GM21825 (cell line): ENCODE measurements around the gene B4GALT3.
"Not testable (repeated sequence)": the region's sequence is repeated elsewhere in the genome, so short reads cannot be mapped to it uniquely, and the experiment has no call there.

Source experiments
- ATAC-seq: cut with Tn5 transposase; IDR thresholded peaks from one replicate; pipeline ENCODE4 v1.9.1; 2021; ENCODE audit warnings: mild to moderate bottlenecking, moderate library complexity; ENCODE audit not compliant: unreplicated experiment

Gene B4GALT3

DNA sequence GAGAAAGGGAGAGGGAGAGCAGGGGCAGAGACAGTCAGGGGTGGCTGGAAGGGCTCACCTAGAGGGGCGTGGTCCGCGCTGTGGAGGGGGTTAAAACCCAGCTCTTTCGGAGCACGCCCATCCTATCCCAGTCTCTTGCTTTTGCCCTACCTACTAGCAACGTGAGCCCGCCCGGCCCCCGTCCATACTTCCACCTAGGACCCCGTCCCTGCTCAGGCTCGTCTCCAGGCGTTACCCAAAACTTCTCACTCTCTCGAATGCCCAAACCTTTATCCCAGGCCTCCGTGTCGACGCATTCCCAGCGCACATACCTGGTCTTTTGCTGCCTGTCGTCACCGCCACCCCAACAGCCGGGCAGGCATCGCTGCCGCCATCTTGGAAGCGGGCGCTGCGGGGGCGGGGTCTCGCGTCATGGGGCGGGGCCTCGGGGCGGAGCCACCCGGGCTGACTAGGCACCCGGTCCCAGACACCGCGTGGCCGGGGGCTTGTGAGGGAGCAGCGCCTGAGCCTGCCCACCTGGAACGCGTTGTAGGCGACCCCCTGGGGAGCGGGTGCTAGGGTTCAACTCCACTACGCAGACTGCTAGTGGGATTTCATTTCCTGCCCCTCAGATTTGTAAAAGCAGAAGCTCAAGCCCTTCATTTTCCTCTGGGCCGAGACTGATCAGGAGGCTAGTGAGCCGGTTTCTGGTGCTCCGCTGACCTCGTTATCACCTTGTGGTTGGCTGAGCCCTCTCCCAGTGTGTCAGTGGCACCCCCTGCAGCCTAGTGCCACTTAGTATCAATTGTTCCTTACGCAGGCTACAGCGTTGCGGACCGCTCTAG lies at the start of gene B4GALT3:
B4GALT3 (minus strand) TSS at position 396 of the 824 bp plus-strand sequence. CDS start 1,447 bp downstream, outside the sequence.
- ATAC-seq = peak; percentile 77

DNA sequence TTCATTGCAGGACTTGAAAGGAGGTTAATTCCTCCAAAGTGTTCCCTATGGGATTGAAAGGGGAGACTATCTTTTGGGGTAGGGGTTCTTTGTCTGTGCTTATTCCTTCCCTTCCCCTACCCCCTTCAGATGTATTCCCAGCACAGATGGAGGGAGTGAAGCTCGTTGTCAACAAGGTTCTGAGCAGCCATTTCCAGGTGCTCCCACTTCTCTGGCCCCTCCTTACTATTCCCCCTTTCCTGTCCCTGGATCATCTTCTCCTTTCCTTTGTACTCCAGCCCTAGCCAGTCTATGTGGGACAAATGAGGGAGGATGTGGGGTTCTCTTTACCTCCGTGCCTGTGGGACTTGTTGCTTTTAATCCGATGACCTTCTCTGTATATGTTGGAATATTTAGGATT lies 49.5 kb upstream of the B4GALT3 start:
- no peak for ATAC-seq

GRCh38 chr1:161226320-161226711 lies 49.0 kb upstream of the B4GALT3 start:
- no peak for ATAC-seq

DNA sequence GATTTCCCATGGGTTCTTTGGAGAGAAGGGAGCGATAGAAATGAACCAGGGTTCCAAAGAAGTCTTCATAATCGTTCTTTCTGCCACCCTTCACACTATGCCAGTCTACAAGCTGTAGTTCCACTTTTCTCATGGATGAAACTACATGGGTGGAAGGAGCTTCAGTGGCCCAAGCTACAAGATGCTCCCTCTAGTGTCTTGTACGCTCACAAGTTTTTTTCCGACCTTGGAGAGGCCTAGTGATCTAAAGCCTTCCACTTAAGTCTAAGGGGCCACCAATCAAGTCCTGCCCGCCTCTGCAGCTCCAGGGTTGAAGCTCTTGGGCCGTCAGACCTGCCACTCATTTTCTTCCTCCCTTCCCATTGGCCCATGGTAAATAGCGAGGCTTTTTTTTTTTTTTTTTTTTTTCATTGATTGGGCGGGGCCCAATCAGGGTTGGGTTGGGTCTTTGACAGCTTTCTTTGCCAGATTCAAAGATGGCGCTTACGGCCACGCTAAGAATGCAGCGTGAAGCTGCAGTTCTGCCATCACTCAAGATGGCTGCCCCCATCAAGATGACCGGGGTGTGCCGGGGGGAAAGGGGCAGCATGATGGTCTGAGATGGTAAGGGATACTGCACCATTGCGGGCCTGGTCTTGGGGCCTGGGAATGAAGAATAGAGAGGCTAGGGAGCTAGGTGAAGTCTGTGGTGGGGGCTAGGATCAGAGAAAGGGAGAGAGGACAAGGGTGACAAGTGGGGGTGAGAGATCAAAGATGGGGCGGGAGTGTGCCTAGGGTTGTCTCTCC lies 48.4 kb upstream of the B4GALT3 start, which contains the start of gene TOMM40L:
TOMM40L (plus strand) TSS at position 527 of the 786 bp plus-strand sequence. CDS start 430 bp downstream, outside the sequence.
- peak; percentile 91 for ATAC-seq

DNA sequence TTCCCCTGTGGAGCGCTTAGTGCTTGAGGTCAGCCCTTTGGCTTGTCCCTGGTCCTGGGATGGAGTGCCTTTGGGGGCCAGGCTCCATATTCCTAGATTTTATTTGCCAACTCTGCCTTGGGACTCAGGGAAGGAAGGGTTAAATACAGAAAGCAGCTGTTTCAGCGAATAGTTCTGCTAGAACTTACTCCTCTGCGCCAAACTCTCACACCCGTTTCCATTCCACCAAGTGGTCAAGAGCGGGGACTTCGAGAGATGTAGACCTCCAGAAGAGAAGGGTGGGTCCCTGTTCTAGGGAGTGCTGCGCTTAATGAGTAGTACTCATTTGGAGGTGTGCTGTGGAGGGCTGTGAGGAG lies 47.8 kb upstream of the B4GALT3 start:
- ATAC-seq = no peak

- ATAC-seq = not testable (repeated sequence)
Measured at GRCh38 chr1:161224695-161225087, 47.4 kb upstream of the B4GALT3 start.

DNA sequence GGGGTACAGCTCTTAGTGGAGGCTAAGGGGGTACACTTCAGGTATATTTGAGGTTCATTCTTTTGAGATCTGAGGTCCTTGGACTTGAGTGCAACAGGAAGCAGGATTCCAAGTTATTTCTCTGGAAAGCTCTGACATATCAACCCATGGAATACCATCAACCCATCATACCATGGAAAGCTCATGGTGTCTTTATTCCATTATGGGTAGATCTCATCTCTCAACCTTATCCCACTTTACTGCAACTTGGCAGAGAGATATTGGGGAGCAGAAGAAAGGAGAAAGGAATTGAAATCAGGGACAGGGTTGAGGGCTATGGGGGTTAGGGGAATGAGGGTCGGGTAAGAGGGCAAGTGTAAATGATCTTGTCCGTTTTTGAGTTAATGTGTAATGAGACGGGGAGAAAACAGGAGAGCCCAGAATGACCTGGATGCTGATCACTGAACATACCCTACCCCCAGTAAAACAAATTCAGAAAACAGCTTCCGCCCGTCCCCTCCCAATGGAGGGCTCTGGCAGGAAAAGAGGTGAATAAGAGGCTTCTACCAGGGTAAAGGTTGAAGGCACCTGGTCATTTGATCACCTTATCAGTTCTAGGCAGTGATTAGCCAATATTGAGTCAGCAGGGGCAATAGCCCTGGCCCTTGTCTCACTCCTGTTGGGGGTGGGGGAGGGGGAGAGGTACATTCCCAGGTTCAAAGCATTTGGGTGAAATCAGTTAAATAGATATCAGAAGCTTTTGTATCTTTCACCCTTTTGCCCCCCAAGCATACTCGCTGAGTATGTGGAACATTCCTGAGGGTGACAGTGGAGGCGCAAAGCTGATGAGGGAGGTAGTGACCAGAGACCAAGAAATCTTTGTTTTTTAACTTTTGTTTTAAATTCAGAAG lies 46.7 kb upstream of the B4GALT3 start:
- no peak for ATAC-seq

GRCh38 chr1:161222175-161223019 lies 45.1 kb upstream of the B4GALT3 start:
- no peak for ATAC-seq

GRCh38 chr1:161220002-161220401 lies 42.7 kb upstream of the B4GALT3 start:
- no peak for ATAC-seq

DNA sequence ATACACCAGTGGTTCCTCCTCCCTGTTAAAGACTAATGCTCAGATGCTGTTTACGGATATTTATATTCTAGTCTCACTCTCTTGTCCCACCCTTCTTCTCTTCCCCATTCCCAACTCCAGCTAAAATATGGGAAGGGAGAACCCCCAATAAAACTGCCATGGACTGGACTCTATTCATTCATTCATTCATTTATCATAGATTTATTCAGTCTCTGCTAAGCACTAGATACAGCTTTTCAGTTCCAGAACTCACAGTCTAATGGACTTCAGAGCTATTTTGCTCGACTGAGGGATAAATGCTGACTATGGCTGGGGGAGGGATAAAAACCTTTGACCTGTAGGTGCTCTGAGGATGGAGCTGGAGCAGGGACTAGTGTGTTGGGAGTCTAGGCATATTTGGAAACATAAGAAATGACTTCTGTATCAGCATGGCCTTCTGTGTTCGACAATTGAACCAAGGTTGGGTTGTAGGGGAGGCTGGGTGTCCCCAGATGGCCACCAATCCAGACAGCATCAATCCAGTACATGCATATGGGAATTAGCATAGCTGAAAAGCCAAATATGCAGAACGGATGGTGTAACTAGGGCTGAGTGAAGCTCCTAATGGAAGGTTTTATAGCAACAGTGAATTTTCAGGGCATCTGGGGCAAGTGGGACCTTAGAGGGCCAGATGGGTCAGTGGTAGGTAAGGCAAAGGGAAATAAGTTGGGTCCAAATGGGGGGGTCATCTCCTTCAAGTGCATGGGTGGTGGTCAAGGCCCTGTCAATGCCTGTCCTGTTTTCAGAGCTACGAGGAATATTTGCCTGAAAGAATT lies 42.0 kb upstream of the B4GALT3 start:
- no peak for ATAC-seq

GRCh38 chr1:161218301-161219077 lies 41.2 kb upstream of the B4GALT3 start:
- ATAC-seq = no peak

GRCh38 chr1:161217831-161218230 lies 40.5 kb upstream of the B4GALT3 start:
- ATAC-seq = peak; percentile 1

GRCh38 chr1:161216945-161217712 lies 39.8 kb upstream of the B4GALT3 start:
- ATAC-seq = peak; percentile 87

GRCh38 chr1:161215076-161215475 lies 37.8 kb upstream of the B4GALT3 start, which contains the start of gene FCER1G:
FCER1G (plus strand) TSS chr1:161215295; CDS start chr1:161215322, 27 bp downstream.
- no peak for ATAC-seq

GRCh38 chr1:161214369-161214768 lies 37.1 kb upstream of the B4GALT3 start:
- no peak for ATAC-seq

GRCh38 chr1:161209790-161210409 lies 32.6 kb upstream of the B4GALT3 start:
- peak; percentile 77 for ATAC-seq

GRCh38 chr1:161207173-161207572 lies 29.9 kb upstream of the B4GALT3 start:
- ATAC-seq = no peak
